ENCODE measurements around the gene EXOSC10. TPM values are rescaled to one million over a fixed set of nuclear protein-coding genes. Genes with fewer than 3 reads are reported as not detected.
"Not testable (repeated sequence)": the region's sequence is repeated elsewhere in the genome, so short reads cannot be mapped to it uniquely, and the experiment has no call there.

The EXOSC10 gene
- total RNA-seq, 6 donors from 2014 or later = 45.2 to 173 (median 55.9) TPM

DNA sequence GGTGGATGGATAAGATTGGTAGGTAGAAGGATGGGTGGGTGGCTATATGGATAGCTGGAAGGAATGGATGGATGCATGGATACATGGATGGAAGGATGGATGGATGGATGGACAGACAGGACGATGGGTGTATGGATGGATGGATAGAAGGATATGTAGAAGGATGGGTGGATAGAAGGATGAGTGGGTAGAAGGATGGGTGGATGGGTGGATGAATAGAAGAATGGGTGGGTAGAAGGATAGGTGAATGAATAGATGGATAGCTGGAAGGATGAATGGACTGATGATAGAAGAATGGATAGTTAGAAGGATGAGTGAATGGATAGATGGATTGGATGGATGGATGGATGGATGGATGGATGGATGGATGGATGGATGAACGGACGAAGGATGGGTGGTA, 57.6 kb downstream of the EXOSC10 start:
- Histone ChIP-seq H3K27me3 (no peaks in the 10 kb centered on the region), H3K4me3 (no peak overlapping the region), H3K27ac (no peak overlapping the region), H3K4me1 (peaks cover 0 to 5% (median 0%) of the 10 kb centered on the region in 4 donors), H3K36me3 (no peaks in the 10 kb centered on the region), H3K9me3 (no peaks in the 10 kb centered on the region)
- no peak for TF ChIP-seq POLR2AphosphoS5 (IDR thresholded peaks at IDR 0.05)
- no peak for TF ChIP-seq POLR2A (IDR thresholded peaks at IDR 0.05)
- TF ChIP-seq EP300 (IDR thresholded peaks at IDR 0.05) = no peak
- TF ChIP-seq, protein P1, sequence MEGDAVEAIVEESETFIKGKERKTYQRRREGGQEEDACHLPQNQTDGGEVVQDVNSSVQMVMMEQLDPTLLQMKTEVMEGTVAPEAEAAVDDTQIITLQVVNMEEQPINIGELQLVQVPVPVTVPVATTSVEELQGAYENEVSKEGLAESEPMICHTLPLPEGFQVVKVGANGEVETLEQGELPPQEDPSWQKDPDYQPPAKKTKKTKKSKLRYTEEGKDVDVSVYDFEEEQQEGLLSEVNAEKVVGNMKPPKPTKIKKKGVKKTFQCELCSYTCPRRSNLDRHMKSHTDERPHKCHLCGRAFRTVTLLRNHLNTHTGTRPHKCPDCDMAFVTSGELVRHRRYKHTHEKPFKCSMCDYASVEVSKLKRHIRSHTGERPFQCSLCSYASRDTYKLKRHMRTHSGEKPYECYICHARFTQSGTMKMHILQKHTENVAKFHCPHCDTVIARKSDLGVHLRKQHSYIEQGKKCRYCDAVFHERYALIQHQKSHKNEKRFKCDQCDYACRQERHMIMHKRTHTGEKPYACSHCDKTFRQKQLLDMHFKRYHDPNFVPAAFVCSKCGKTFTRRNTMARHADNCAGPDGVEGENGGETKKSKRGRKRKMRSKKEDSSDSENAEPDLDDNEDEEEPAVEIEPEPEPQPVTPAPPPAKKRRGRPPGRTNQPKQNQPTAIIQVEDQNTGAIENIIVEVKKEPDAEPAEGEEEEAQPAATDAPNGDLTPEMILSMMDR (IDR thresholded peaks at IDR 0.05) = no peak
- DNase-seq (no peak), ATAC-seq (ENCODE audit: low FRiP score in 2 of 2) (no peak)
- 74 to 79% methylated on average over 3 of the region's 3 CpGs for WGBS, 2 donors

DNA sequence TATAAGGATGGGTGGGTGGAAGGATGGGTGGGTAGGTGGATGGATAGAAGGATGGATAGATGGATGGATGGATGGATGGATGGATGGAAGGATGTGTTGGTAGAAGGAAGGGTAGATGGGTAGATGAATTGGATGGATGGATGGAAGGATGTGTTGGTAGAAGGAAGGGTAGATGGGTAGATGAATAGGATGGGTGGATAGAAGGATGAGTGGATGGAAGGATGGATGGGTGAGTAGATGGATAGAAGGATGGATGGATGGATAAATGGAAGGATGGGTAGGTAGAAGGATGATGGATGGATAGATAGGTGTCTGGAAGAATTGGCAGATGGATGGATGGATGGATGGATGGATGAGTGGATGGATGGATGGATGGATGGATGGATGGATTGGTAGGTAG, 58.6 kb downstream of the EXOSC10 start:
- TF ChIP-seq POLR2AphosphoS5 (IDR thresholded peaks at IDR 0.05) (no peak), POLR2A (IDR thresholded peaks at IDR 0.05) (no peak), EP300 (IDR thresholded peaks at IDR 0.05) (no peak)
- TF ChIP-seq, protein P1 (IDR thresholded peaks at IDR 0.05) = no peak
- H3K4me1 ChIP-seq = peaks cover 0 to 5% (median 0%) of the 10 kb centered on the region in 4 donors
- DNase-seq (no peak), ATAC-seq (ENCODE audit: low FRiP score in 2 of 2) (no peak)
- no peak overlapping the region for H3K27ac ChIP-seq
- H3K36me3 ChIP-seq = no peaks in the 10 kb centered on the region
- no peaks in the 10 kb centered on the region for H3K9me3 ChIP-seq
- H3K27me3 ChIP-seq = no peaks in the 10 kb centered on the region
- no peak overlapping the region for H3K4me3 ChIP-seq

DNA sequence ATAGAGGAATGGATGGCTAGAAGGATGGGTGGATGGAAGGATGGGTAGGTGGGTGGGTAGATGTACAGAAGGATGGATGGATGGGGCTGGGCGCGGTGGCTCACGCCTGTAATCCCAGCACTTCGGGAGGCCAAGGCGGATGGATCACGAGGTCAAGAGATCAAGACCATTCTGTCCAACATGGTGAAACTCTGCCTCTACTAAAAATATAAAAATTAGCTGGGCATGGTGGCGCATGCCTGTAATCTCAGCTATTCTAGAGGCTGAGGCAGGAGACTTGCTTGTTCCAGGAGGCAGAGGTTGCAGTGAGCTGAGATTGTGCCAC, 59.6 kb downstream of the EXOSC10 start:
- H3K27ac ChIP-seq; H3K36me3 ChIP-seq; H3K9me3 ChIP-seq; H3K27me3 ChIP-seq; H3K4me3 ChIP-seq; ATAC-seq (ENCODE audit: low FRiP score in 2 of 2); H3K4me1 ChIP-seq; DNase-seq: not testable (repeated sequence)
- 86 to 90% methylated on average over 7 of the region's 7 CpGs for WGBS, 2 donors

- no peaks in the 10 kb centered on the region for H3K4me1 ChIP-seq
- no peaks in the 10 kb centered on the region for H3K27me3 ChIP-seq
- no peak for ATAC-seq (ENCODE audit: low FRiP score in 2 of 2)
- no peak for DNase-seq
- no peak for TF ChIP-seq POLR2A (IDR thresholded peaks at IDR 0.05)
- TF ChIP-seq, protein P1 (IDR thresholded peaks at IDR 0.05) = no peak
- TF ChIP-seq POLR2AphosphoS5 (IDR thresholded peaks at IDR 0.05) = no peak
- TF ChIP-seq EP300 (IDR thresholded peaks at IDR 0.05) = no peak
- no peak overlapping the region for H3K27ac ChIP-seq
- H3K9me3 ChIP-seq = no peaks in the 10 kb centered on the region
- no peaks in the 10 kb centered on the region for H3K36me3 ChIP-seq
- H3K4me3 ChIP-seq = no peak overlapping the region
- 63 to 74% methylated on average over 2 of the region's 2 CpGs for WGBS, 2 donors
Measured at GRCh38 chr1:11039351-11040104, 60.1 kb downstream of the EXOSC10 start.

DNA sequence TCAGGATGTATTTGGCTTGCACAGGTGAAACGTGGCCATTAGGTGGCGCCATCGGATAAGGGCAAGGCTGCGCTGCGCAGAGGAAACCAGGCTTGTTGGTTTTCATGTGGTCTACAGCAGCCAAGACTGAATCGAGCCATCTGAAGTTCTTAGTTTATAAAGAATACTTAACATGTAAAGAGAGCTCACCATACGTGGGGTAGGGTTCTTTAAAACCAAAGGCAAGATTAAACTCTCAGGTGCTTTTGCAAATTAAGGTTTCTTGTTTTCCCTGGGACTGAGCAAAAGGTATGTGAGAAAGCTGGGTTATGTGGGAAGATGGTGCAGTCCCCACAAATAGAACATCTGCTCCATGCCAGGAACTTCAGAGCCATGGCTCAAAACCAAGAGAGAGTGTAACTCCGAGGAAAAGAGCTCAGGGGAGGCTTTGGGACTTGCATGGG, 61.9 kb downstream of the EXOSC10 start:
- no peak overlapping the region for H3K27ac ChIP-seq
- TF ChIP-seq EP300 (IDR thresholded peaks at IDR 0.05) = no peak
- TF ChIP-seq, protein P1 (IDR thresholded peaks at IDR 0.05) = peak; percentile 73 to 92 (median 90)
- no peak for TF ChIP-seq POLR2A (IDR thresholded peaks at IDR 0.05)
- DNase-seq (peak in 1 of 2 donors; percentile 87), ATAC-seq (ENCODE audit: low FRiP score in 2 of 2) (peak; percentile 90 to 96)
- no peaks in the 10 kb centered on the region for H3K27me3 ChIP-seq
- H3K36me3 ChIP-seq = no peaks in the 10 kb centered on the region
- no peaks in the 10 kb centered on the region for H3K9me3 ChIP-seq
- H3K4me3 ChIP-seq = no peak overlapping the region
- 1% methylated on average over 8 of the region's 8 CpGs for WGBS, 2 donors
- H3K4me1 ChIP-seq = no peaks in the 10 kb centered on the region

DNA sequence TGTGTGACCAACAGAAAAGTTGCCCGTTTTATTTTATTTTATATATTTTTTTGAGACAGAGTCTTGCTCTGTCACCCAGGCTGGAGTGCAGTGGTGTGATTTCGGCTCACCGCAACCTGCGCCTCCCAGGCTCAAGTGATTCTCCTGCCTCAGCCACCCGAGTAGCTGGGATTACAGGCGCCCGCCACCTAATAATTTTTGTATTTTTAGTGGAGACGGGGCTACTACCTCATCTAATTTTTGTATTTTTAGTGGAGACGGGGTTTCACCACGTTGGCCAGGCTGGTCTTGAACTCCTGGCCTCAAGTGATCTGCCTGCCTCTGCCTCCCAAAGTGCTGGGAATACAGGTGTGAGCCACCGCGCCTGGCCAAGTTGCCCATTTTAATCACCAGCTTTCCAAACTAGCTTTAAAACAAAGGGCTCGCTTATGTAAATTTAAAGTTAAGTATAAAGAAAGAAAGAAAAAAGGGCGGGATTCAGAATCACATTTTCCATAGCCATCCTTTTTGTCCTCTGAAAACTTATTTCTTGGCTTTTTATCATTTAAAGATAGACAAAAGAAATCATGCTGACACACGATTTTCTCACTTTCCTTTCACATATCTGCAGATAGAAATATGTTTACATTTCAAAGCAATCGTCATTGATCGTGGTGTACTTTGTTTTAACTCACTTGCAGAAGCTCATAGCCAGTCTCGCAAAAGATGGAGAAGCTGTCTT, 62.5 kb downstream of the EXOSC10 start:
- not testable (repeated sequence) for H3K9me3 ChIP-seq; H3K4me3 ChIP-seq; ATAC-seq (ENCODE audit: low FRiP score in 2 of 2); H3K27me3 ChIP-seq; H3K4me1 ChIP-seq; H3K36me3 ChIP-seq; DNase-seq; H3K27ac ChIP-seq
- WGBS, 2 donors = 57% methylated on average over 18 of the region's 18 CpGs
